ENCODE results near the gene APC.

GRCh38 chr5:112895682-112896081 lies 158.0 kb downstream of the APC start:
- TF ChIP-seq, protein P1, sequence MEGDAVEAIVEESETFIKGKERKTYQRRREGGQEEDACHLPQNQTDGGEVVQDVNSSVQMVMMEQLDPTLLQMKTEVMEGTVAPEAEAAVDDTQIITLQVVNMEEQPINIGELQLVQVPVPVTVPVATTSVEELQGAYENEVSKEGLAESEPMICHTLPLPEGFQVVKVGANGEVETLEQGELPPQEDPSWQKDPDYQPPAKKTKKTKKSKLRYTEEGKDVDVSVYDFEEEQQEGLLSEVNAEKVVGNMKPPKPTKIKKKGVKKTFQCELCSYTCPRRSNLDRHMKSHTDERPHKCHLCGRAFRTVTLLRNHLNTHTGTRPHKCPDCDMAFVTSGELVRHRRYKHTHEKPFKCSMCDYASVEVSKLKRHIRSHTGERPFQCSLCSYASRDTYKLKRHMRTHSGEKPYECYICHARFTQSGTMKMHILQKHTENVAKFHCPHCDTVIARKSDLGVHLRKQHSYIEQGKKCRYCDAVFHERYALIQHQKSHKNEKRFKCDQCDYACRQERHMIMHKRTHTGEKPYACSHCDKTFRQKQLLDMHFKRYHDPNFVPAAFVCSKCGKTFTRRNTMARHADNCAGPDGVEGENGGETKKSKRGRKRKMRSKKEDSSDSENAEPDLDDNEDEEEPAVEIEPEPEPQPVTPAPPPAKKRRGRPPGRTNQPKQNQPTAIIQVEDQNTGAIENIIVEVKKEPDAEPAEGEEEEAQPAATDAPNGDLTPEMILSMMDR (IDR thresholded peaks at IDR 0.05): no peak
- no peak for TF ChIP-seq EZH2 (IDR thresholded peaks at IDR 0.05; ENCODE audit: borderline replicate concordance, insufficient read depth, low read depth, low read length, poor library complexity, severe bottlenecking)

Measured in B cell (primary cell).